ENCODE measurements around the gene NACC1.
A peak's percentile ranks its signal among the peaks of the same experiment; 100 is the strongest.

NACC1 gene

GRCh38 chr19:13072188-13072908 lies 45.7 kb upstream of the NACC1 start:
- Histone ChIP-seq H3K4me3 (ENCODE audit: low read depth, low read length) (no peak overlapping the region), H3K36me3 (ENCODE audit: control insufficient read depth in 2 of 2, insufficient read depth in 1 of 2, low read length in 2 of 2) (no peaks in the 10 kb centered on the region), H3K4me1 (ENCODE audit: control insufficient read depth, insufficient read depth, low read length) (no peaks in the 10 kb centered on the region; the same call in 1 of the 2 replicates), H3K9me3 (ENCODE audit: control insufficient read depth, insufficient read depth, low read depth, low read length) (no peaks in the 10 kb centered on the region), H3K27ac (ENCODE audit: extremely low read depth, low read depth, low read length) (no peak overlapping the region)
- no peak for TF ChIP-seq ZNF701 (tag by site-specific recombination; IDR thresholded peaks at IDR 0.05)
- no peak for TF ChIP-seq KLF16 (tag by site-specific recombination; IDR thresholded peaks at IDR 0.05)
- TF ChIP-seq ZNF626 (tag by site-specific recombination; IDR thresholded peaks at IDR 0.05) = no peak
- no peak for TF ChIP-seq ZNF664 (tag by site-specific recombination; IDR thresholded peaks at IDR 0.05)
- TF ChIP-seq ZNF830 (tag by site-specific recombination; IDR thresholded peaks at IDR 0.05; ENCODE audit: low read depth) = no peak
- no peak for TF ChIP-seq ZBTB17 (tag by site-specific recombination; IDR thresholded peaks at IDR 0.05)
- no peak for TF ChIP-seq ZNF596 (tag by site-specific recombination; IDR thresholded peaks at IDR 0.05)
- TF ChIP-seq ZNF19 (tag by site-specific recombination; IDR thresholded peaks at IDR 0.05; ENCODE audit: low read depth) = no peak
- CTCF ChIA-PET = interaction anchor here (0.8 to 7.3 kb wide), 2 partner anchors 10 to 95 kb away, joined by 3 to 57 read pairs; no protein-coding TSS in a partner anchor
- POLR2A ChIA-PET = no interaction called here

DNA sequence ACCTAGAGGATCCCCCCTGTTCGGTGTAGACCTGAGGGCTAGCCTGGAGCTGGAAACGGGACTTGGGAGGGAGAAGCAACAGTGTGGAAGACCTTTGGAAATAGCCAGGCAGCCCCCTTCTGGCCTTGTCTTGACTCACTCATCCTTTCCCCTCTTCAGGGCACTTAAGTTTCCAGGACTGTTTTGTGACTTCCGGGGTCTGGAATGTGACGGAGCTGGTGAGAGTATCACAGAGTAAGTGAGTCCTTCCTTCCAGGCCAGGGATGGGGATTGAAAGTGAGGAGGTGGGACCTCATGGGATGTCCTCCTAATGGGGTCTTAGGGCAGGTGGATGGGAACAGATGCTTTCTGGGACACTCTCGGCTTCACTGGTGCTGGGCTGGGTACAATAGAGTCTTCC lies 44.8 kb upstream of the NACC1 start:
- H3K4me3 ChIP-seq (ENCODE audit: low read depth, low read length) = no peak overlapping the region
- H3K9me3 ChIP-seq (ENCODE audit: control insufficient read depth, insufficient read depth, low read depth, low read length) = no peaks in the 10 kb centered on the region
- H3K4me1 ChIP-seq (ENCODE audit: control insufficient read depth, insufficient read depth, low read length) = no peaks in the 10 kb centered on the region; the same call in 1 of the 2 replicates
- TF ChIP-seq ZNF600 (tag by site-specific recombination; IDR thresholded peaks at IDR 0.05) (peak; percentile 67), ZNF664 (tag by site-specific recombination; IDR thresholded peaks at IDR 0.05) (no peak), ZNF645 (tag by site-specific recombination; IDR thresholded peaks at IDR 0.05) (no peak)
- H3K27ac ChIP-seq (ENCODE audit: extremely low read depth, low read depth, low read length) = no peak overlapping the region
- ChIA-PET POLR2A (interaction anchor here (0.5 kb wide), 1 partner anchor 10 kb away, joined by 4 read pairs; no protein-coding TSS in a partner anchor), CTCF (interaction anchor here (0.6 to 7.3 kb wide), 6 partner anchors 11 to 108 kb away, joined by 3 to 57 read pairs (median 6); no protein-coding TSS in a partner anchor)
- H3K36me3 ChIP-seq (ENCODE audit: control insufficient read depth in 2 of 2, insufficient read depth in 1 of 2, low read length in 2 of 2) = no peaks in the 10 kb centered on the region

GRCh38 chr19:13074378-13074777 lies 43.7 kb upstream of the NACC1 start:
- TF ChIP-seq HOXC10 (CRISPR knock-in tag; IDR thresholded peaks at IDR 0.05) (no peak), EGR2 (tag by site-specific recombination; IDR thresholded peaks at IDR 0.05; ENCODE audit: low read depth) (peak; percentile 70), ZNF132 (tag by site-specific recombination; IDR thresholded peaks at IDR 0.05; ENCODE audit: borderline replicate concordance) (no peak), ZIC2 (tag by site-specific recombination; IDR thresholded peaks at IDR 0.05) (peak; percentile 32; the same call in 1 of the 2 replicates), ZFHX2 (tag by site-specific recombination; conservative IDR thresholded peaks at IDR 0.05) (peak; percentile 66)
- POLR2A ChIA-PET = no interaction called here
- Histone ChIP-seq H3K4me1 (ENCODE audit: control insufficient read depth, insufficient read depth, low read length) (peaks cover 9% of the 10 kb centered on the region), H3K4me3 (ENCODE audit: low read depth, low read length) (no peak overlapping the region), H3K27ac (ENCODE audit: extremely low read depth, low read depth, low read length) (no peak overlapping the region), H3K9me3 (ENCODE audit: control insufficient read depth, insufficient read depth, low read depth, low read length) (no peaks in the 10 kb centered on the region), H3K36me3 (ENCODE audit: control insufficient read depth in 2 of 2, insufficient read depth in 1 of 2, low read length in 2 of 2) (no peaks in the 10 kb centered on the region)
- CTCF ChIA-PET = interaction anchor here (0.6 to 7.3 kb wide), 5 partner anchors 12 to 109 kb away, joined by 3 to 57 read pairs (median 6); no protein-coding TSS in a partner anchor

GRCh38 chr19:13076320-13076719 lies 41.7 kb upstream of the NACC1 start:
- CTCF ChIA-PET = interaction anchor here (0.7 to 7.3 kb wide), 3 partner anchors 14 to 117 kb away, joined by 3 to 57 read pairs (median 33); no protein-coding TSS in a partner anchor
- Histone ChIP-seq H3K9me3 (ENCODE audit: control insufficient read depth, insufficient read depth, low read depth, low read length) (no peaks in the 10 kb centered on the region), H3K36me3 (ENCODE audit: control insufficient read depth in 2 of 2, insufficient read depth in 1 of 2, low read length in 2 of 2) (no peaks in the 10 kb centered on the region; a peak in 1 of 3 replicates), H3K4me1 (ENCODE audit: control insufficient read depth, insufficient read depth, low read length) (peaks cover 14% of the 10 kb centered on the region), H3K27ac (ENCODE audit: extremely low read depth, low read depth, low read length) (no peak overlapping the region), H3K4me3 (ENCODE audit: low read depth, low read length) (no peak overlapping the region)
- POLR2A ChIA-PET = no interaction called here
- TF ChIP-seq ZSCAN18 (tag by site-specific recombination; IDR thresholded peaks at IDR 0.05) (no peak), ZNF114 (tag by site-specific recombination; IDR thresholded peaks at IDR 0.05) (no peak), KLF7 (tag by site-specific recombination; IDR thresholded peaks at IDR 0.05; ENCODE audit: borderline replicate concordance) (no peak), ZNF473 (tag by site-specific recombination; IDR thresholded peaks at IDR 0.05) (no peak), ZNF26 (tag by site-specific recombination; IDR thresholded peaks at IDR 0.05) (no peak), ZEB2 (tag by site-specific recombination; IDR thresholded peaks at IDR 0.05) (no peak), ZNF521 (tag by site-specific recombination; IDR thresholded peaks at IDR 0.05) (no peak)
